Ishikawa (cell line): ENCODE data around the gene FSIP1.

Experiments used
- CEBPB ChIP-seq: IDR thresholded peaks from 2 replicates; pipeline ENCODE4 v1.6.1; 2012
- CREB1 ChIP-seq: IDR thresholded peaks from 2 replicates; pipeline ENCODE4 v1.6.1; 2012; ENCODE audit warnings: low read depth
- EGR1 ChIP-seq: IDR thresholded peaks from 2 replicates; pipeline ENCODE4 v1.6.1; 2012
- EP300 ChIP-seq: IDR thresholded peaks from 2 replicates; pipeline ENCODE4 v1.6.1; 2012; ENCODE audit warnings: borderline replicate concordance
- FOXM1 ChIP-seq: IDR thresholded peaks from 2 replicates; pipeline ENCODE4 v1.6.1; 2012; ENCODE audit warnings: low read depth, borderline replicate concordance
- MAX ChIP-seq: IDR thresholded peaks from 2 replicates; pipeline ENCODE4 v1.6.1; 2012
- NFIC ChIP-seq: IDR thresholded peaks from 2 replicates; pipeline ENCODE4 v1.6.1; 2012
- RAD21 ChIP-seq: IDR thresholded peaks from 2 replicates; pipeline ENCODE4 v1.6.1; 2012; ENCODE audit warnings: low read depth
- REST ChIP-seq: IDR thresholded peaks from 2 replicates; pipeline ENCODE4 v1.6.1; 2012; ENCODE audit warnings: low read depth, mild to moderate bottlenecking
- TAF1 ChIP-seq: IDR thresholded peaks from 2 replicates; pipeline ENCODE4 v1.6.1; 2012; ENCODE audit warnings: low read depth, mild to moderate bottlenecking
- TCF12 ChIP-seq: IDR thresholded peaks from 2 replicates; pipeline ENCODE4 v1.6.1; 2012; ENCODE audit warnings: low read depth
- TEAD4 ChIP-seq: IDR thresholded peaks from 2 replicates; pipeline ENCODE4 v1.6.1; 2012
- USF1 ChIP-seq: IDR thresholded peaks from 2 replicates; pipeline ENCODE4 v1.6.1; 2012
- YY1 ChIP-seq: IDR thresholded peaks from 2 replicates; pipeline ENCODE4 v1.6.1; 2012; ENCODE audit warnings: low read depth
- ZBTB7A ChIP-seq: IDR thresholded peaks from 2 replicates; pipeline ENCODE4 v1.6.1; 2012; ENCODE audit warnings: low read depth

FSIP1 gene

GRCh38 chr15:39747326-39747725 is 35.3 kb downstream of the FSIP1 start:
- TF ChIP-seq FOXM1: no peak
- TF ChIP-seq RAD21: no peak
- no peak for TF ChIP-seq TEAD4
- no peak for TF ChIP-seq TCF12
- no peak for TF ChIP-seq CREB1
- TF ChIP-seq REST: no peak
- TF ChIP-seq USF1: no peak
- TF ChIP-seq NFIC: no peak

- no peak for TF ChIP-seq FOXM1
- no peak for TF ChIP-seq CEBPB
- TF ChIP-seq YY1: no peak
- TF ChIP-seq NFIC: no peak
- no peak for TF ChIP-seq CREB1
- TF ChIP-seq ZBTB7A: no peak
- no peak for TF ChIP-seq TAF1
- TF ChIP-seq EGR1: no peak
- no peak for TF ChIP-seq REST
- TF ChIP-seq TCF12: no peak
- TF ChIP-seq MAX: no peak
- TF ChIP-seq RAD21: no peak
- TF ChIP-seq USF1: no peak
These were observed 35.8 kb downstream of the FSIP1 start for GRCh38 chr15:39746714-39747276.

GRCh38 chr15:39746176-39746575 is 36.5 kb downstream of the FSIP1 start:
- no peak for TF ChIP-seq RAD21
- TF ChIP-seq NFIC: no peak
- TF ChIP-seq FOXM1: no peak
- TF ChIP-seq MAX: no peak
- TF ChIP-seq ZBTB7A: no peak
- no peak for TF ChIP-seq REST
- TF ChIP-seq CREB1: no peak
- no peak for TF ChIP-seq TCF12
- no peak for TF ChIP-seq EGR1
- no peak for TF ChIP-seq EP300
- no peak for TF ChIP-seq TEAD4
- no peak for TF ChIP-seq TAF1
- no peak for TF ChIP-seq CEBPB
- TF ChIP-seq YY1: no peak
- TF ChIP-seq USF1: no peak

- no peak for TF ChIP-seq YY1
- no peak for TF ChIP-seq EP300
- TF ChIP-seq EGR1: no peak
- no peak for TF ChIP-seq FOXM1
- TF ChIP-seq MAX: no peak
- no peak for TF ChIP-seq NFIC
- no peak for TF ChIP-seq REST
- no peak for TF ChIP-seq TEAD4
- TF ChIP-seq RAD21: no peak
These were observed 37.2 kb downstream of the FSIP1 start for GRCh38 chr15:39745415-39745814.
